ENCODE data around the gene PIAS1. TPM values are rescaled to one million over a fixed set of nuclear protein-coding genes. Genes with fewer than 3 reads are reported as not detected.

PIAS1 gene
- total RNA-seq, 1 experiment from 2014 or later = 25.9 TPM

DNA sequence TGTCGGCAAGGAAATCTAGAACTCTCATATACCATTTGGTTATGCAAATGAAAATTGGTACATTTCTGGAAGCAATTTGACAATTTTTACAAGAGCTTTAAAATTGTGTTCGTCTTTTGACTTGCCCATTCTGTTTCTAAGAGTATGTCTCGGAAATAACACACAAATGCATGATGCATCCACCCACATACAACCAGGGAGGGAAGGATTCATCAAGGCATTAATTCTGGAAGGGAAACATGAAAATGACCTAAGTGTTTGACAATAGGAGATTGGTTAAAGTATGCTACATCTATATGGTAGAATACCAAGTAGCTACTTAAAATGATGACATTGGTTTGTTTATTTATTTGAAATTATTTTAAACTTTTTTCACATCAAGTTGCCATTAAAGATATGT, 58.6 kb downstream of the PIAS1 start:
- ChIA-PET POLR2A (no interaction called here), CTCF (interaction anchor here (0.7 kb wide), 1 partner anchor 42 kb away, joined by 3 read pairs; no protein-coding TSS in a partner anchor)
- no TSS peak for BruUV-seq (replicated peaks)

DNA sequence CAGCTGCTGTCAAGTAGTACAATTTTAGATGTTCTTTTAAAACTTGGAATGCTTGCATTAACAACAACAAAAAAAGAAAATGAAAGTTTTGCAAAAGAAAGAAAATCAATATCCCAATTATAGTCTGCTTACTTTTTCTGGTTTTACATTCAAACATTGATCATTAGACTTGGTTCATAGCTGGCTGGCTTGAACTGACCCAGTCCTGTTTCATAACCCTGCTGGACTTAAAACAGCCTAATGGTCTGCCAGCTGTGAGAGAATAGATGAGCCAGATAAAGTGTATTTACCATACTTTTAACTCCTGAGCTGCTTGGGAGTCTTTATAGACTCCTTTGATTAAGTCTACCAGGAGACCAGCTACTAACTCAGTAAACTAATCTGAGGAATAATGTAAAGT, 59.2 kb downstream of the PIAS1 start:
- H3K4me3 ChIP-seq (replicated peaks in 1 of 2; ENCODE audit: low read depth in 1 of 2, low read length in 2 of 2) = no peak overlapping the region
- intact Hi-C loops (cut with micrococcal nuclease) = no loop called here
- ATAC-seq = no peak
- no peaks in the 10 kb centered on the region for H3K36me3 ChIP-seq (ENCODE audit: control insufficient read depth in 1 of 2, insufficient read depth in 2 of 2, low read length in 2 of 2)
- H3K4me1 ChIP-seq (ENCODE audit: control insufficient read depth in 1 of 2, insufficient read depth in 2 of 2, low read length in 2 of 2) = no peaks in the 10 kb centered on the region
- H3K79me2 ChIP-seq (ENCODE audit: insufficient read depth, low read length) = peaks cover 68% of the 10 kb centered on the region
- no peak overlapping the region for H3K9ac ChIP-seq (ENCODE audit: low read length)
- H2AFZ ChIP-seq (ENCODE audit: low read depth, low read length, poor library complexity, severe bottlenecking) = no peak overlapping the region
- TF ChIP-seq SIN3A (IDR thresholded peaks at IDR 0.05; ENCODE audit: low read depth) (no peak), SRF (IDR thresholded peaks at IDR 0.05; ENCODE audit: low read depth) (no peak), ZFX (IDR thresholded peaks at IDR 0.05) (no peak), CEBPB (IDR thresholded peaks at IDR 0.05; ENCODE audit: low read depth) (no peak), ZNF274 (IDR thresholded peaks at IDR 0.05; ENCODE audit: low read depth, low read length) (no peak), EZH2phosphoT487 (IDR thresholded peaks at IDR 0.05; ENCODE audit: borderline replicate concordance) (no peak), CBX3 (IDR thresholded peaks at IDR 0.05; ENCODE audit: low read depth) (no peak), YY1 (IDR thresholded peaks at IDR 0.05; ENCODE audit: extremely low read depth, insufficient replicate concordance, low read depth, low read length) (no peak), JUND (IDR thresholded peaks at IDR 0.05) (no peak), SP1 (IDR thresholded peaks at IDR 0.05; ENCODE audit: low read depth) (no peak), EGR1 (IDR thresholded peaks at IDR 0.05; ENCODE audit: low read depth) (no peak), TCF7L2 (IDR thresholded peaks at IDR 0.05; ENCODE audit: borderline replicate concordance, extremely low read depth, insufficient read depth, insufficient read length) (no peak), EZH2 (IDR thresholded peaks at IDR 0.05) (no peak)
- TF ChIP-seq, protein P1, sequence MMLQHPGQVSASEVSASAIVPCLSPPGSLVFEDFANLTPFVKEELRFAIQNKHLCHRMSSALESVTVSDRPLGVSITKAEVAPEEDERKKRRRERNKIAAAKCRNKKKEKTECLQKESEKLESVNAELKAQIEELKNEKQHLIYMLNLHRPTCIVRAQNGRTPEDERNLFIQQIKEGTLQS (IDR thresholded peaks at IDR 0.05) = no peak
- H3K27me3 ChIP-seq (ENCODE audit: insufficient read depth, low read length) = no peaks in the 10 kb centered on the region
- H4K20me1 ChIP-seq (ENCODE audit: insufficient read depth) = no peaks in the 10 kb centered on the region
- H3K9me3 ChIP-seq (ENCODE audit: control insufficient read depth in 1 of 2, insufficient read depth in 1 of 2, low read depth in 1 of 2, low read length in 2 of 2) = no peaks in the 10 kb centered on the region
- H3K4me2 ChIP-seq (ENCODE audit: low read length) = no peak overlapping the region
- no peak for DNase-seq (ENCODE audit: low read depth, low spot score)
- H3K27ac ChIP-seq (ENCODE audit: low read depth, low read length) = no peak overlapping the region
- CTCF ChIA-PET = no interaction called here
- no TSS peak for BruUV-seq (replicated peaks)
- RAD21 ChIA-PET (ENCODE audit: low non-redundant PET in 1 of 2, low total read pairs in 2 of 2, uncharacterized antibody in 2 of 2, unreplicated experiment in 2 of 2) = no interaction called here
- no peaks in the 10 kb centered on the region for H3K9me2 ChIP-seq (ENCODE audit: insufficient read depth)
- POLR2A ChIA-PET = no interaction called here

More for the DNA sequence above, 58.6 kb downstream of the PIAS1 start:
- Histone ChIP-seq H2AFZ (ENCODE audit: low read depth, low read length, poor library complexity, severe bottlenecking) (no peak overlapping the region), H3K9ac (ENCODE audit: low read length) (no peak overlapping the region), H3K9me2 (ENCODE audit: insufficient read depth) (no peaks in the 10 kb centered on the region), H3K9me3 (ENCODE audit: control insufficient read depth in 1 of 2, insufficient read depth in 1 of 2, low read depth in 1 of 2, low read length in 2 of 2) (no peaks in the 10 kb centered on the region), H3K27me3 (ENCODE audit: insufficient read depth, low read length) (no peaks in the 10 kb centered on the region), H3K4me3 (replicated peaks in 1 of 2; ENCODE audit: low read depth in 1 of 2, low read length in 2 of 2) (no peak overlapping the region), H3K4me1 (ENCODE audit: control insufficient read depth in 1 of 2, insufficient read depth in 2 of 2, low read length in 2 of 2) (no peaks in the 10 kb centered on the region), H3K36me3 (ENCODE audit: control insufficient read depth in 1 of 2, insufficient read depth in 2 of 2, low read length in 2 of 2) (no peaks in the 10 kb centered on the region), H3K79me2 (ENCODE audit: insufficient read depth, low read length) (peaks cover 71% of the 10 kb centered on the region), H4K20me1 (ENCODE audit: insufficient read depth) (no peaks in the 10 kb centered on the region), H3K27ac (ENCODE audit: low read depth, low read length) (no peak overlapping the region), H3K4me2 (ENCODE audit: low read length) (no peak overlapping the region)
- ATAC-seq (no peak), DNase-seq (ENCODE audit: low read depth, low spot score) (no peak)
- RAD21 ChIA-PET (ENCODE audit: low non-redundant PET in 1 of 2, low total read pairs in 2 of 2, uncharacterized antibody in 2 of 2, unreplicated experiment in 2 of 2) = no interaction called here
- intact Hi-C loops (cut with micrococcal nuclease) = no loop called here
- TF ChIP-seq SP1 (IDR thresholded peaks at IDR 0.05; ENCODE audit: low read depth) = no peak
- no peak for TF ChIP-seq TCF7L2 (IDR thresholded peaks at IDR 0.05; ENCODE audit: borderline replicate concordance, extremely low read depth, insufficient read depth, insufficient read length)
- no peak for TF ChIP-seq EGR1 (IDR thresholded peaks at IDR 0.05; ENCODE audit: low read depth)

Data from HCT116 (cell line).